Measurements from ENCODE around the gene HIGD2A.

HIGD2A gene

GRCh38 chr5:176350416-176350815 is 38.1 kb upstream of the HIGD2A start:
- Histone ChIP-seq H3K27ac (no peak overlapping the region), H3K27me3 (no peaks in the 10 kb centered on the region), H3K4me3 (no peak overlapping the region), H3K9me3 (no peaks in the 10 kb centered on the region), H3K4me1 (no peaks in the 10 kb centered on the region), H3K36me3 (peaks cover 61 to 99% (median 89%) of the 10 kb centered on the region in 3 donors)
- no peak for TF ChIP-seq CTCF (IDR thresholded peaks at IDR 0.05)
- intact Hi-C loops (cut with DNase I; ENCODE audit: low total_unique reads), result no loop called here
- DNase-seq, result no peak

GRCh38 chr5:176352116-176352878 is 36.3 kb upstream of the HIGD2A start:
- no peak for DNase-seq
- no peaks in the 10 kb centered on the region for H3K4me1 ChIP-seq
- peaks cover 43 to 93% (median 77%) of the 10 kb centered on the region in 3 donors for H3K36me3 ChIP-seq
- no peak for TF ChIP-seq CTCF (IDR thresholded peaks at IDR 0.05)
- H3K9me3 ChIP-seq, result no peaks in the 10 kb centered on the region
- intact Hi-C loops (cut with DNase I; ENCODE audit: low total_unique reads), result no loop called here
- H3K27me3 ChIP-seq, result no peaks in the 10 kb centered on the region
- no peak overlapping the region for H3K27ac ChIP-seq
- H3K4me3 ChIP-seq, result no peak overlapping the region

- peaks cover 34 to 81% (median 75%) of the 10 kb centered on the region in 3 donors for H3K36me3 ChIP-seq
- H3K4me1 ChIP-seq, result no peaks in the 10 kb centered on the region
- DNase-seq, result no peak
- TF ChIP-seq CTCF (IDR thresholded peaks at IDR 0.05), result no peak
- no peaks in the 10 kb centered on the region for H3K9me3 ChIP-seq
- intact Hi-C loops (cut with DNase I; ENCODE audit: low total_unique reads), result no loop called here
- no peak overlapping the region for H3K27ac ChIP-seq
- no peak overlapping the region for H3K4me3 ChIP-seq
- no peaks in the 10 kb centered on the region for H3K27me3 ChIP-seq
Measured at GRCh38 chr5:176353533-176353932, 35.0 kb upstream of the HIGD2A start.

- H3K36me3 ChIP-seq, result peaks cover 21 to 60% (median 58%) of the 10 kb centered on the region in 3 donors
- no peak overlapping the region for H3K27ac ChIP-seq
- no peaks in the 10 kb centered on the region for H3K27me3 ChIP-seq
- no peaks in the 10 kb centered on the region for H3K9me3 ChIP-seq
- H3K4me3 ChIP-seq, result no peak overlapping the region
- H3K4me1 ChIP-seq, result peaks cover 0 to 12% (median 5%) of the 10 kb centered on the region in 4 donors
- intact Hi-C loops (cut with DNase I; ENCODE audit: low total_unique reads), result no loop called here
- no peak for DNase-seq
- no peak for TF ChIP-seq CTCF (IDR thresholded peaks at IDR 0.05)
Measured at GRCh38 chr5:176355400-176356178, 33.0 kb upstream of the HIGD2A start.

- Histone ChIP-seq H3K4me1 (peaks cover 0 to 17% (median 5%) of the 10 kb centered on the region in 4 donors), H3K36me3 (peaks cover 16 to 54% (median 52%) of the 10 kb centered on the region in 3 donors), H3K27me3 (no peaks in the 10 kb centered on the region), H3K4me3 (no peak overlapping the region), H3K27ac (no peak overlapping the region), H3K9me3 (no peaks in the 10 kb centered on the region)
- intact Hi-C loops (cut with DNase I; ENCODE audit: low total_unique reads), result no loop called here
- TF ChIP-seq CTCF (IDR thresholded peaks at IDR 0.05), result no peak
- DNase-seq, result no peak
Measured at GRCh38 chr5:176356179-176356566, 32.4 kb upstream of the HIGD2A start.
